Neural crest cell (in vitro differentiated cells): Measurements from ENCODE around the gene KCNMB4. TPM values are rescaled to one million over a fixed set of nuclear protein-coding genes. Genes with fewer than 3 reads are reported as not detected.

ENCODE experiments used
- DNase-seq: peaks from one replicate; pipeline ENCODE4 v3.0.0; 2021; ENCODE audit warnings: low read depth, mixed read lengths, low spot score
- H3K27ac Mint-ChIP-seq: one replicate; pipeline ENCODE4 v1.8.0; 2021; ENCODE audit warnings: mild to moderate bottlenecking, mixed read lengths; ENCODE audit not compliant: unreplicated experiment
- H3K27me3 Mint-ChIP-seq: 2 replicates; pipeline ENCODE4 v1.8.0; 2021; ENCODE audit warnings: low read depth, mild to moderate bottlenecking, mixed read lengths
- H3K36me3 Mint-ChIP-seq: 2 replicates; pipeline ENCODE4 v1.8.0; 2021; ENCODE audit warnings: low read depth, mild to moderate bottlenecking, mixed read lengths
- H3K4me1 Mint-ChIP-seq: 2 replicates; pipeline ENCODE4 v1.8.0; 2021; ENCODE audit warnings: mixed read lengths
- H3K4me3 Mint-ChIP-seq: one replicate; pipeline ENCODE4 v1.8.0; 2021; ENCODE audit warnings: mild to moderate bottlenecking, mixed read lengths
- H3K9me3 Mint-ChIP-seq: 2 replicates; pipeline ENCODE4 v1.8.0; 2021; ENCODE audit warnings: mixed read lengths
- total RNA-seq: library from RNA; stranded (reverse); gene quantifications from 2 replicates; pipeline ENCODE4 v1.2.1, GENCODE V29; 2021
- TF ChIP-seq, protein P1 (sequence below): fragments of 200-600 bp; sonication (generic); conservative IDR thresholded peaks from 2 replicates; pipeline ENCODE4 v1.5.0; 2021; ENCODE audit warnings: antibody characterized with exemption, mild to moderate bottlenecking

KCNMB4 gene
- total RNA-seq, 1 donor from 2014 or later = 6.9 TPM

DNA sequence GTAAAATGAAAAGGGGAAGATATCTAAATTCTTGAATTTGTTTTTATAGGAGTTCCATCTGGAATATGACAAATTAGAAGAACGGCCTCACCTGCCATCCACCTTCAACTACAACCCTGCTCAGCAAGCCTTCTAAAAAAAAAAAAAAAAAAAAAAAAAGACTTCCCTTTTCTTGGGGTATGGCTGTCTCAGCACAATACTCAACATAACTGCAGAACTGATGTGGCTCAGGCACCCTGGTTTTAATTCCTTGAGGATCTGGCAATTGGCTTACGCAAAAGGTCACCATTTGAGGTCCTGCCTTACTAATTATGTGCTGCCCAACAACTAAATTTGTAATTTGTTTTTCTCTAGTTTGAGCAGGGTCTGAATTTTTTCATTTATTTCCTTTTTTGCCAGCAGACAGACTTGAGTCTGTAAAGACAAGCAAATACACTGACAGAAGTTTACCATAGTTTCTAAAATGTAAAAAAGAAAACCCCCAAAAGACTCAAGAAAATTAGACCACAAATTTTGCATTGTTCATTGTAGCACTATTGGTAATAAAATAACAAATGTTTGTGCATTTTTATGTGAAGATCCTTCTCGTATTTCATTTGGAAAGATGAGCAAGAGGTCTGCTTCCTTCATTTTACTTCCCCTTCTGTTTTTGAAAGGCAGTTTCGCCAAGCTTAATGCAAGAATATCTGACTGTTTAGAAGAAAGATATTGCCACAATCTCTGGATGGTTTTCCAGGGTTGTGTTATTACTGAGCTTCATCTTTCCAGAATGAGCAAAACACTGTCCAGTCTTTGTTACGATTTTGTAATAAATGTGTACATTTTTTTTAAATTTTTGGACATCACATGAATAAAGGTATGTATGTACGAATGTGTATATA, 12.1 kb upstream of the KCNMB4 start:
- Mint-ChIP-seq H3K27ac (no peak overlapping the region), H3K27me3 (no peaks in the 10 kb centered on the region), H3K4me3 (no peak overlapping the region), H3K9me3 (no peaks in the 10 kb centered on the region), H3K4me1 (no peaks in the 10 kb centered on the region), H3K36me3 (peaks cover 4% of the 10 kb centered on the region)
- TF ChIP-seq, protein P1, sequence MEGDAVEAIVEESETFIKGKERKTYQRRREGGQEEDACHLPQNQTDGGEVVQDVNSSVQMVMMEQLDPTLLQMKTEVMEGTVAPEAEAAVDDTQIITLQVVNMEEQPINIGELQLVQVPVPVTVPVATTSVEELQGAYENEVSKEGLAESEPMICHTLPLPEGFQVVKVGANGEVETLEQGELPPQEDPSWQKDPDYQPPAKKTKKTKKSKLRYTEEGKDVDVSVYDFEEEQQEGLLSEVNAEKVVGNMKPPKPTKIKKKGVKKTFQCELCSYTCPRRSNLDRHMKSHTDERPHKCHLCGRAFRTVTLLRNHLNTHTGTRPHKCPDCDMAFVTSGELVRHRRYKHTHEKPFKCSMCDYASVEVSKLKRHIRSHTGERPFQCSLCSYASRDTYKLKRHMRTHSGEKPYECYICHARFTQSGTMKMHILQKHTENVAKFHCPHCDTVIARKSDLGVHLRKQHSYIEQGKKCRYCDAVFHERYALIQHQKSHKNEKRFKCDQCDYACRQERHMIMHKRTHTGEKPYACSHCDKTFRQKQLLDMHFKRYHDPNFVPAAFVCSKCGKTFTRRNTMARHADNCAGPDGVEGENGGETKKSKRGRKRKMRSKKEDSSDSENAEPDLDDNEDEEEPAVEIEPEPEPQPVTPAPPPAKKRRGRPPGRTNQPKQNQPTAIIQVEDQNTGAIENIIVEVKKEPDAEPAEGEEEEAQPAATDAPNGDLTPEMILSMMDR = no peak
- DNase-seq = no peak

DNA sequence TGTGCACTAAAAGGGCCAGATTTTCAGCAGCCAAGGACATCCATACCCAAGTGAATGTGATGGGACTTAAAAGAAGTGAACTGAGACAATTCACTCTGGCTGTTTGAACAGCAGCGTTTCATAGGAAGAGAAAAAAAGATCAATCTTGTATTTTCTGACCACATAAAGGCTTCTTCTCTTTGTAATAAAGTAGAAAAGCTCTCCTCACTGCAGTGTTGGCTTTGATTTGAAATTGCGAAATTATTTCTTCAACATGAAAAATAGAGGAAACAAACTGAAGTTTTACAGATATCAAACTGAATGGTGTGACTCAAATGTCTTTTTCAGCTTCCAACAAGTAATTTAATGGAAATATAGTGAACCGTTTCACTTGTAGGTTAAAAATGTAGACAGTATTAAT, 11.3 kb upstream of the KCNMB4 start:
- Mint-ChIP-seq H3K9me3 (no peaks in the 10 kb centered on the region), H3K4me3 (no peak overlapping the region), H3K27ac (no peak overlapping the region), H3K4me1 (no peaks in the 10 kb centered on the region), H3K36me3 (peaks cover 4% of the 10 kb centered on the region), H3K27me3 (no peaks in the 10 kb centered on the region)
- no peak for DNase-seq
- TF ChIP-seq, protein P1 = no peak

GRCh38 chr12:70355972-70356371, 10.1 kb upstream of the KCNMB4 start:
- Mint-ChIP-seq H3K4me1 (no peaks in the 10 kb centered on the region), H3K9me3 (no peaks in the 10 kb centered on the region), H3K27me3 (no peaks in the 10 kb centered on the region), H3K36me3 (peaks cover 4% of the 10 kb centered on the region), H3K27ac (no peak overlapping the region), H3K4me3 (no peak overlapping the region)
- DNase-seq = no peak
- TF ChIP-seq, protein P1 = no peak

GRCh38 chr12:70359458-70360197, 6.5 kb upstream of the KCNMB4 start:
- TF ChIP-seq, protein P1 = no peak
- H3K27ac Mint-ChIP-seq = no peak overlapping the region
- DNase-seq = no peak
- H3K36me3 Mint-ChIP-seq = no peaks in the 10 kb centered on the region
- H3K4me3 Mint-ChIP-seq = no peak overlapping the region
- H3K9me3 Mint-ChIP-seq = no peaks in the 10 kb centered on the region
- no peaks in the 10 kb centered on the region for H3K4me1 Mint-ChIP-seq
- peaks cover 28% of the 10 kb centered on the region for H3K27me3 Mint-ChIP-seq

GRCh38 chr12:70360218-70360617, 5.9 kb upstream of the KCNMB4 start:
- Mint-ChIP-seq H3K36me3 (no peaks in the 10 kb centered on the region), H3K27ac (no peak overlapping the region), H3K9me3 (no peaks in the 10 kb centered on the region), H3K4me1 (peaks cover 5% of the 10 kb centered on the region), H3K27me3 (peaks cover 34% of the 10 kb centered on the region), H3K4me3 (no peak overlapping the region)
- TF ChIP-seq, protein P1 = no peak
- DNase-seq = no peak
